Measurements from ENCODE around the gene NTNG1.

GRCh38 chr1:107344268-107344760 is 203.5 kb downstream of the NTNG1 start:
- TF ChIP-seq CTCF (IDR thresholded peaks at IDR 0.05) (no peak), ZNF512 (CRISPR knock-in tag; IDR thresholded peaks at IDR 0.05; ENCODE audit: borderline replicate concordance) (no peak), FOXP4 (CRISPR knock-in tag; IDR thresholded peaks at IDR 0.05) (no peak), CREB1 (CRISPR knock-in tag; IDR thresholded peaks at IDR 0.05) (no peak), PREB (CRISPR knock-in tag; IDR thresholded peaks at IDR 0.05; ENCODE audit: borderline replicate concordance) (no peak)

Data from WTC11 (cell line).